Measurements from ENCODE around the gene EZH1. TPM values are rescaled to one million over a fixed set of nuclear protein-coding genes. Genes with fewer than 3 reads are reported as not detected.
A peak's percentile ranks its signal among the peaks of the same experiment; 100 is the strongest.

EZH1 gene
- total RNA-seq, 8 experiments from 2014 or later, result 13.8 to 44.5 (median 27.8) TPM

GRCh38 chr17:42725143-42725542, 19.7 kb downstream of the EZH1 start:
- WGBS, 10 experiments, result 90 to 100% (median 100%) methylated on average over 1 to 6 of the region's 6 CpGs
- no peak overlapping the region for H3K27ac ChIP-seq
- no peak for ATAC-seq (replicated peaks in 6 of 8)
- in situ Hi-C loops (cut with MboI; ENCODE audit: low pct_unique_long_range_greater_than_20kb in 2 of 9, low sequenced_read_pairs in 9 of 9, unreplicated experiment in 9 of 9), result no loop called here
- H3K4me1 ChIP-seq (replicated peaks in 1 of 2), result no peaks in the 10 kb centered on the region
- no peak overlapping the region for H3K4me3 ChIP-seq

GRCh38 chr17:42723636-42724035, 21.2 kb downstream of the EZH1 start:
- Histone ChIP-seq H3K4me3 (no peak overlapping the region), H3K27ac (no peak overlapping the region), H3K4me1 (replicated peaks in 1 of 2) (no peaks in the 10 kb centered on the region)
- WGBS, 10 experiments, result 71 to 100% (median 88%) methylated on average over 1 to 3 of the region's 3 CpGs; no CpG with 5 or more reads in 2 of the 10 experiments
- no peak for ATAC-seq (replicated peaks in 6 of 8)
- in situ Hi-C loops (cut with MboI; ENCODE audit: low pct_unique_long_range_greater_than_20kb in 2 of 9, low sequenced_read_pairs in 9 of 9, unreplicated experiment in 9 of 9), result no loop called here

GRCh38 chr17:42720996-42721583, 23.8 kb downstream of the EZH1 start:
- no peaks in the 10 kb centered on the region for H3K4me1 ChIP-seq (replicated peaks in 1 of 2)
- H3K27ac ChIP-seq, result no peak overlapping the region
- WGBS, 10 experiments, result 0 to 47% (median 15%) methylated on average over 1 to 2 of the region's 2 CpGs; no CpG with 5 or more reads in 1 of the 10 experiments
- ATAC-seq (replicated peaks in 6 of 8), result peak; percentile 45 to 86 (median 72)
- H3K4me3 ChIP-seq, result no peak overlapping the region
- in situ Hi-C loops (cut with MboI; ENCODE audit: low pct_unique_long_range_greater_than_20kb in 2 of 9, low sequenced_read_pairs in 9 of 9, unreplicated experiment in 9 of 9), result no loop called here

GRCh38 chr17:42709561-42709960, 35.3 kb downstream of the EZH1 start:
- H3K4me1 ChIP-seq (replicated peaks in 1 of 2), result no peaks in the 10 kb centered on the region
- H3K4me3 ChIP-seq, result no peak overlapping the region
- H3K27ac ChIP-seq, result no peak overlapping the region
- 63 to 100% (median 77%) methylated on average over 1 to 2 of the region's 2 CpGs; no CpG with 5 or more reads in 6 of the 10 experiments for WGBS, 10 experiments
- ATAC-seq (replicated peaks in 6 of 8), result peak in 4 of 8 experiments; percentile 22 to 64 (median 46)
- in situ Hi-C loops (cut with MboI; ENCODE audit: low pct_unique_long_range_greater_than_20kb in 2 of 9, low sequenced_read_pairs in 9 of 9, unreplicated experiment in 9 of 9), result no loop called here

GRCh38 chr17:42708588-42708987, 36.3 kb downstream of the EZH1 start:
- H3K4me3 ChIP-seq, result no peak overlapping the region
- no peak for ATAC-seq (replicated peaks in 6 of 8)
- in situ Hi-C loops (cut with MboI; ENCODE audit: low pct_unique_long_range_greater_than_20kb in 2 of 9, low sequenced_read_pairs in 9 of 9, unreplicated experiment in 9 of 9), result no loop called here
- no peak overlapping the region for H3K27ac ChIP-seq
- H3K4me1 ChIP-seq (replicated peaks in 1 of 2), result no peaks in the 10 kb centered on the region
- 80 to 100% (median 92%) methylated on average over 1 of the region's 3 CpGs; no CpG with 5 or more reads in 6 of the 10 experiments for WGBS, 10 experiments

- ATAC-seq (replicated peaks in 6 of 8), result no peak
- Histone ChIP-seq H3K4me3 (no peak overlapping the region), H3K27ac (no peak overlapping the region), H3K4me1 (replicated peaks in 1 of 2) (no peaks in the 10 kb centered on the region)
- in situ Hi-C loops (cut with MboI; ENCODE audit: low pct_unique_long_range_greater_than_20kb in 2 of 9, low sequenced_read_pairs in 9 of 9, unreplicated experiment in 9 of 9), result no loop called here
- 17 to 100% (median 78%) methylated on average over 1 to 4 of the region's 5 CpGs; no CpG with 5 or more reads in 3 of the 10 experiments for WGBS, 10 experiments
Measured at GRCh38 chr17:42706732-42707131, 38.1 kb downstream of the EZH1 start.

- Histone ChIP-seq H3K4me3 (no peak overlapping the region), H3K27ac (no peak overlapping the region), H3K4me1 (replicated peaks in 1 of 2) (no peaks in the 10 kb centered on the region)
- in situ Hi-C loops (cut with MboI; ENCODE audit: low pct_unique_long_range_greater_than_20kb in 2 of 9, low sequenced_read_pairs in 9 of 9, unreplicated experiment in 9 of 9), result no loop called here
- ATAC-seq (replicated peaks in 6 of 8), result no peak
- 67 to 100% (median 91%) methylated on average over 1 to 7 of the region's 8 CpGs; no CpG with 5 or more reads in 2 of the 10 experiments for WGBS, 10 experiments
Measured at GRCh38 chr17:42704837-42705494, 39.9 kb downstream of the EZH1 start.

GRCh38 chr17:42704490-42704836, 40.4 kb downstream of the EZH1 start:
- 83 to 100% (median 91%) methylated on average over 2 to 4 of the region's 5 CpGs; no CpG with 5 or more reads in 5 of the 10 experiments for WGBS, 10 experiments
- in situ Hi-C loops (cut with MboI; ENCODE audit: low pct_unique_long_range_greater_than_20kb in 2 of 9, low sequenced_read_pairs in 9 of 9, unreplicated experiment in 9 of 9), result no loop called here
- Histone ChIP-seq H3K4me1 (replicated peaks in 1 of 2) (peaks cover 0 to under 1% of the 10 kb centered on the region in 2 donors), H3K4me3 (no peak overlapping the region), H3K27ac (no peak overlapping the region)
- no peak for ATAC-seq (replicated peaks in 6 of 8)

GRCh38 chr17:42702446-42702845, 42.4 kb downstream of the EZH1 start:
- 80 to 100% (median 83%) methylated on average over 1 to 3 of the region's 11 CpGs; no CpG with 5 or more reads in 5 of the 10 experiments for WGBS, 10 experiments
- ATAC-seq (replicated peaks in 6 of 8), result no peak
- H3K4me1 ChIP-seq (replicated peaks in 1 of 2), result peaks cover 3 to 6% of the 10 kb centered on the region in 2 donors
- H3K27ac ChIP-seq, result no peak overlapping the region
- in situ Hi-C loops (cut with MboI; ENCODE audit: low pct_unique_long_range_greater_than_20kb in 2 of 9, low sequenced_read_pairs in 9 of 9, unreplicated experiment in 9 of 9), result no loop called here
- H3K4me3 ChIP-seq, result no peak overlapping the region

- in situ Hi-C loops (cut with MboI; ENCODE audit: low pct_unique_long_range_greater_than_20kb in 2 of 9, low sequenced_read_pairs in 9 of 9, unreplicated experiment in 9 of 9), result no loop called here
- H3K27ac ChIP-seq, result no peak overlapping the region
Measured at GRCh38 chr17:42700586-42701289, 44.1 kb downstream of the EZH1 start.

GRCh38 chr17:42699415-42699740, 45.5 kb downstream of the EZH1 start:
- Histone ChIP-seq H3K27ac (peak overlapping the region; percentile 34 to 44), H3K4me1 (replicated peaks in 1 of 2) (peaks cover 3 to 6% of the 10 kb centered on the region in 2 donors), H3K4me3 (no peak overlapping the region)
- in situ Hi-C loops (cut with MboI; ENCODE audit: low pct_unique_long_range_greater_than_20kb in 2 of 9, low sequenced_read_pairs in 9 of 9, unreplicated experiment in 9 of 9), result no loop called here
- no peak for ATAC-seq (replicated peaks in 6 of 8)
- WGBS, 10 experiments, result 75 to 100% (median 100%) methylated on average over 1 to 2 of the region's 4 CpGs; no CpG with 5 or more reads in 2 of the 10 experiments

More at GRCh38 chr17:42700586-42701289, 44.1 kb downstream of the EZH1 start:
- WGBS, 10 experiments, result 68 to 100% (median 80%) methylated on average over 1 to 6 of the region's 10 CpGs; no CpG with 5 or more reads in 2 of the 10 experiments
- ATAC-seq (replicated peaks in 6 of 8), result peak in 7 of 8 experiments; percentile 33 to 99 (median 43)
- Histone ChIP-seq H3K4me1 (replicated peaks in 1 of 2) (peaks cover 3 to 6% of the 10 kb centered on the region in 2 donors), H3K4me3 (no peak overlapping the region)

GRCh38 chr17:42698736-42699414, 46.0 kb downstream of the EZH1 start:
- in situ Hi-C loops (cut with MboI; ENCODE audit: low pct_unique_long_range_greater_than_20kb in 2 of 9, low sequenced_read_pairs in 9 of 9, unreplicated experiment in 9 of 9), result no loop called here
- ATAC-seq (replicated peaks in 6 of 8), result peak in 5 of 8 experiments; percentile 13 to 49 (median 48)
- peaks cover 3 to 6% of the 10 kb centered on the region in 2 donors for H3K4me1 ChIP-seq (replicated peaks in 1 of 2)

More at GRCh38 chr17:42698736-42699414, 46.0 kb downstream of the EZH1 start:
- H3K27ac ChIP-seq, result peak overlapping the region; percentile 34 to 44
- H3K4me3 ChIP-seq, result no peak overlapping the region
- no CpG with 5 or more reads among the region's 2 CpGs for WGBS, 10 experiments

Data from motor neuron (in vitro differentiated cells).